NCI-H2227 treated with DMSO at 0.1 percent for 48 hours (cell line): ENCODE measurements around the gene CD247.

Source experiments
- DNase-seq: peaks from one replicate; lab custom pipeline; 2025; lab: John Stamatoyannopoulos, UW

The CD247 gene

GRCh38 chr1:167542109-167543032 is 24.0 kb upstream of the CD247 start:
- no peak for DNase-seq

DNA sequence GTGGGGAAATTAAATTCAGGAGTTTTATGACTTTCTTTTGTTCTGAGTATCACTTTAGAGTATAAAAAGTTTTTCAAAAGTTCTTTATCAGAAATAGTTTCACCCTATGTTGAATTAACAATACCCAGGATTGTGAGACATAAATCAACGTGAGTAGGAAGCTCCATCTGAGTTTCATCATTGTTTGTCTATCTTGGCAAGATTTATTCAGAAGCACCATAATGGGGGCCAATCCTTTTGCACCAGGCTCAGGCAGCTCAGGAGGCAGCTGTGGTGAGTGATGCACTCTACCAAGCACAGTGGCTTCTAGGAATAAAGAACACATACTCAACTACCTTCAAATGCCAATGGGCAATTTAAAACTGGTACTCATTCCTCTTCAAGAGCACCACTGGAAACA is 23.3 kb upstream of the CD247 start:
- DNase-seq = no peak

DNA sequence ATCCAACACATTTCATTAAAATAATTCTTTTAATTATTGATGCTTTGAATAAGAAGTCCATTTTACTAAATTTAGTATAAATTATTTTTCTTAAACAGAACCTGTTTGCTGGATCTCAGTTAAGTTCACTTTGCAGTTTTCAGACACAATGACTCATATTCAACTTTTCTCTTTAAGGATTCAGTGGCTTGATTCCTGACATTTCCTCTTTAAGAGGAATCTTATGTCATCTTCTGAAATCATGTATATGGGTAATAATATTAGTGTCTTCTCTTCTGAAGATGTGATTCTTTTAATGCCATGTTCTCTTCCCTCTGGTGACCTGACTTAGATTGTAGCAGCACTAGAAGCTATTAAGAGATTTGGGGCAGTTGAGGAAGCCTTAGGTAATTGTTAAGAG is 22.7 kb upstream of the CD247 start:
- no peak for DNase-seq

- DNase-seq = peak; percentile 11
These were observed 20.3 kb upstream of the CD247 start for GRCh38 chr1:167538657-167539056.

- DNase-seq = peak; percentile 59
These were observed 15.5 kb upstream of the CD247 start for GRCh38 chr1:167533851-167534300.

DNA sequence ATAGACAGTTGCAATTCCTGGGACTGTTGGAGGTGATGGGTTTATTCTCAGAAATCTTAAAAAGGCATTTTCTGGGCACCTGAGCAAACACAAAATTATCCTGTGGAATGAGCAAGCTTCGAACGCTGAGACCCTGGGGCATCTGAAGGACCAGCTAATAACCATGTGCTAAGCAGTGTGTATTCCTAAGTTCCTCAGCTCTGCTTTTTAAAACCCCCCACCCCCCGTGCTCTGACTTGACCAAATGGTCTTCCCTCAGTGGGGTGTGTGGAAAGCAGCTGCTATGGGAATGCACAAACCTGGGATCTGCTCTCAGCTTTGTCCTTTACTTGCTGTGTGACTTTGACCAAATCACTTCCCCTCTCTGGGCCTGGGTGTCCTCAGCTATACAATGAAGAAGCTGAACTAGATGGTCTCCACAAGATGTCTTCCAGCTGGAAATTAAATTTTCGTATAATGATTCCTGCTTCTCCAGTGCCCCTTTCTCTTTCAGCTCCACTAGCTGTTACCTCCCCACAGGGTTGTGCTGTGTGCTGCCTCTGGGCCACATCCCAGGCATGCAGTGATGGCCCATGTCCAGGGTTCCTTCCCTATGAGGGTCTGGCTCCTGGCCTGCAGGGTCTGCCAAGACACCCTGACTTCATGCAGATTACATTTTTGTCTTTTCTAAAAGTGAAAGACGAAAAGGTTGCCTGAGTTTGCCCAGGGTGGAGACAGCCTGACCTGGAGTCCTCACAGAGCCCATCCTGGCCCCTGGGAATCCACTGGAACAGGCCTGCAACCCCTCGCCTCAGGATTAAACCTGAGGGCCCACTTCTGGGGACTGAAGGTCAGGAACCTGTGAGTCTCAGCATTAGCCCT is 14.9 kb upstream of the CD247 start:
- DNase-seq = no peak

- DNase-seq = no peak
These were observed 14.0 kb upstream of the CD247 start for GRCh38 chr1:167532375-167532774.

DNA sequence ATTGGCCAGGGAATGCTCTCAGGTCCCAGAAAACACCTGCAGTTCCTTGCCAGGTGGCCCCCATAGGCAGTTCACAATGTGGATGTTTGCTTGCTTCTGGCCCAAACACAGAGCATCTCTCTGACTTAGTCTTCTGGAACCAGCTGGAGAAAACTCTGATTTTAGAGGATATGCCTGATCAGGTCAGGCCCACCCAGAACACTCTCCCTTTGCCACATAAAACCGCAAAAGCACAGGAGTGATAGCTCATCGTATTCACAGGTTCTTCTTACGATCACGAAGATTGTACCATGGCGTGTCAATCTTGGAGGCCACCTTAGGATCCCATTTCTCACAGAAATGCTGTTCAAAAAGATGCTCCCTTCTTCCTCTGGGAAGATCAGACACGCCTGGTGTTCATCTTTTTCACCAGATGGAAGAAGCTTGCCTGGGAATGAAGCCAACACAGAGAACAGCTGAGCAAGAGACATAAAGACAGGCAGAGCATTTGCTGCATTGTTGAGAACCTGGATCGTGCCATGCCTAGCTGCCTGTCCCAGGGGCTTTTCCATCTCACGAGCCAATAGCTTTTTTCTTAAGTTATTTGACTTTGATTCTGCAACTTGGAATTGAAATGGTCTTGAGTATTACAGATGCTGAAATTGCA is 11.6 kb upstream of the CD247 start:
- no peak for DNase-seq

GRCh38 chr1:167528057-167528728 is 9.9 kb upstream of the CD247 start:
- DNase-seq = no peak

DNA sequence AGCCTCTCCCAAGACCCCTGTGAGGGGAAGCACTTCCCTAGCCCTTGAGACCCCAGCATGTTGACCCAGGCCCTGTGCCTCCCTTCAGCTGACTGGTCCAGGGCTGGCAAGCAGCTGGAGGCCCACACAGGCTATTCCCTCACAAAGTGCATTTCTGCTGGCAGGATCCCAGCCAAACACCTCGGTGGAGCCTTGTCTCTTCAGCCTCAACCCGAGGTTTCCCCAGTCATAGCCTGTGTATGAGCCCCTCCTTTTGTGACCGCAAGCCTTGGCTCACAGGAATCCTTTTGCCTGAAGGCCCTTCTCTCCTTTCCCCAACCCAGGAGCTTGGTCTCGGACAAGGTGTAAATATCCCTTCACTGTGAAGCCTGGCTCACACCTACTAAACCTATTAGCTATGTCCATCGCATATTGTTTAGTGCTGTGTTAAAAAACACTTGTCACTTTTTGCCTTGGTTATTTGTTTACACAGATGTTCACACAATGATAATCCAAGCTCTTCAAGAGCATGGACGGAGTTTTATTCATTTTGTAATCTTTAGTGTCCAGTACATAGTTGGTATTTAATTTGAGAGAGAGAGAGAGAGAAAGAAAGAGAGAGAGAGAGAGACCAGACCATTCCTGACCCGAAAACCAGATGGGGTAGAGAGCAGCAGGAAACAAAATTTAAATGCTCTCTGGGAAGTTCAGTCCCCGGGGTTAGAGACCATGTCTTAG is 8.5 kb upstream of the CD247 start:
- DNase-seq = no peak

- DNase-seq = no peak
These were observed 6.3 kb upstream of the CD247 start for GRCh38 chr1:167524651-167525050.

GRCh38 chr1:167522246-167522645 is 3.9 kb upstream of the CD247 start:
- no peak for DNase-seq

DNA sequence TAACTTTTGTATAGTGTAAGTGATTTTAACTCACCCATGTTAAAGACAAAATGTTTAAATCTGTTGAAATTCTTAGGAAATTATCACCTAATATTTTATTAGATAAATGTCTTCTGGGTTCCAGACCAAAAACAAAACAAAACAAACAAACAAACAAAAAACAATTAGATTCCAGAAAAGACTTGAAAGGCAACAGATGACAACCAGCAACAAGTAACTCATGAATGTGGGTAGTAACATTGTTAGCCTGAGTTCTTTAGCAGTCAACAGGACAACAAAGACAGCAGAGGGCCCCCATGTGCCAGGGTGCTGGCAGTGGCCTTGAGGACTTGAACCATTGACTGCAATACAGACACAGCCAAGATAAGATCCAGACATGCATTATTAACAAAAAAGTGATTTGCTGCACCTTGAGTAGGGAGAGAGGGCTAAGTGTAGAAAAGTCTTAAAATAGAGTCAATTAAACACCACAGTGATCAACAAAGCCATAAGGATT is 2.4 kb upstream of the CD247 start:
- no peak for DNase-seq

- no peak for DNase-seq
These were observed 596 bp downstream of the CD247 start for GRCh38 chr1:167517535-167518330.

GRCh38 chr1:167516404-167517388 is 1.6 kb downstream of the CD247 start:
- DNase-seq = no peak

DNA sequence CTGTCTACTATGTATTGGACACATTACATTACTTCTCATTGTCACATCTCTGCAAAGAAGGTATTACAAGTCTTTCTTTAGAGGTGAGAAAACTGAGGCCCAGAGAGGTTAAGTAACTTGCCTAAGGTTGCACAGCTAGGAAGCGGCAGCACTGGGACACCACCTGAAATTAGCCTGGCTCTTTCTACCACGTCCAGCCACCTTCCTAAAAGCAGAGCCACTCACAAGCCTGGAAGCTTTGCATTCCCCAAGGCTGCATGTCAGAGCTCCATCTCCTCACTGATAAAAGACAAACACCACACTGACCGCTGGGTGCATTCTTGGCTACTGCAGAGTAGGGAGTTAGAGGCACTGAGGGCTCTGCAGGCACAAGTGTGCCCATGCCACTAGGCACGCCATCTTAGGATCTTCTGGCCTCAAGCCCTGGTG is 2.4 kb downstream of the CD247 start:
- DNase-seq = no peak

- DNase-seq = no peak
These were observed 2.9 kb downstream of the CD247 start for GRCh38 chr1:167515461-167515860.

DNA sequence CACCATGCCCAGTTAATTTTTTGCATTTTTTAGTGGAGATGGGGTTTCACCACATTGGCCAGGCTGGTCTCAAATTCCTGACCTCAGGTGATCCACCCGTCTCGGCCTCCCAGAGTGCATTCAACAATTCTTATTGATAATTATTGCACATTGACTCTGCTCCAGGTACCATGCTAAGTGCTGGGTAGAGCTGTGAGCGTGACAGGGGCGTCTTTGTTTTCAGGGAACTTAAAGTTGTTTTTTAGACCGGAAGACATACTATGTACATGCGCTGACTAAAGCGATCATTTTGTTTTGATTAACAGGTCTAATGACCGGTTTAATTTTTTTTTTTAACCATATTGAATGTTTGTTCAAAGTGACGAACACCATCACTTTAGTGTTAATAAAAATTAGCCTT is 4.0 kb downstream of the CD247 start:
- no peak for DNase-seq
